Neural crest cell (in vitro differentiated cells): ENCODE results near the gene PTCHD4. TPM values are rescaled to one million over a fixed set of nuclear protein-coding genes. Genes with fewer than 3 reads are reported as not detected.
A peak's percentile ranks its signal among the peaks of the same experiment; 100 is the strongest.
"Not testable (repeated sequence)": the region's sequence is repeated elsewhere in the genome, so short reads cannot be mapped to it uniquely, and the experiment has no call there.

Experiments used
- DNase-seq: peaks from one replicate; pipeline ENCODE4 v3.0.0; 2021; ENCODE audit warnings: low read depth, mixed read lengths, low spot score
- H3K27ac Mint-ChIP-seq: one replicate; pipeline ENCODE4 v1.8.0; 2021; ENCODE audit warnings: mild to moderate bottlenecking, mixed read lengths; ENCODE audit not compliant: unreplicated experiment
- H3K27me3 Mint-ChIP-seq: 2 replicates; pipeline ENCODE4 v1.8.0; 2021; ENCODE audit warnings: low read depth, mild to moderate bottlenecking, mixed read lengths
- H3K36me3 Mint-ChIP-seq: 2 replicates; pipeline ENCODE4 v1.8.0; 2021; ENCODE audit warnings: low read depth, mild to moderate bottlenecking, mixed read lengths
- H3K4me1 Mint-ChIP-seq: 2 replicates; pipeline ENCODE4 v1.8.0; 2021; ENCODE audit warnings: mixed read lengths
- H3K4me3 Mint-ChIP-seq: one replicate; pipeline ENCODE4 v1.8.0; 2021; ENCODE audit warnings: mild to moderate bottlenecking, mixed read lengths
- H3K9me3 Mint-ChIP-seq: 2 replicates; pipeline ENCODE4 v1.8.0; 2021; ENCODE audit warnings: mixed read lengths
- CTCF ChIP-seq: fragments of 200-600 bp; sonication (generic); conservative IDR thresholded peaks from 2 replicates; pipeline ENCODE4 v1.5.0; 2021; ENCODE audit warnings: antibody characterized with exemption, mild to moderate bottlenecking
- total RNA-seq: library from RNA; stranded (reverse); gene quantifications from 2 replicates; pipeline ENCODE4 v1.2.1, GENCODE V29; 2021

PTCHD4 gene
- total RNA-seq, 1 donor from 2014 or later, result 1.4 TPM

- Mint-ChIP-seq H3K36me3 (no peaks in the 10 kb centered on the region), H3K4me1 (peaks cover 6% of the 10 kb centered on the region)
These were observed 6.0 kb upstream of the PTCHD4 start for GRCh38 chr6:48116699-48117645.

GRCh38 chr6:48113130-48113529 is 2.1 kb upstream of the PTCHD4 start:
- Mint-ChIP-seq H3K27ac (no peak overlapping the region), H3K4me3 (no peak overlapping the region), H3K27me3 (no peaks in the 10 kb centered on the region), H3K4me1 (peaks cover 13% of the 10 kb centered on the region), H3K36me3 (no peaks in the 10 kb centered on the region), H3K9me3 (no peaks in the 10 kb centered on the region)
- no peak for DNase-seq
- no peak for TF ChIP-seq CTCF

More at GRCh38 chr6:48116699-48117645, 6.0 kb upstream of the PTCHD4 start:
- H3K4me3 Mint-ChIP-seq, result no peak overlapping the region
- no peak overlapping the region for H3K27ac Mint-ChIP-seq
- DNase-seq, result no peak
- H3K9me3 Mint-ChIP-seq, result no peaks in the 10 kb centered on the region
- TF ChIP-seq CTCF, result no peak
- no peaks in the 10 kb centered on the region for H3K27me3 Mint-ChIP-seq

GRCh38 chr6:48111575-48111974 is 578 bp upstream of the PTCHD4 start:
- peaks cover 8% of the 10 kb centered on the region for H3K4me1 Mint-ChIP-seq
- no peaks in the 10 kb centered on the region for H3K27me3 Mint-ChIP-seq
- no peaks in the 10 kb centered on the region for H3K36me3 Mint-ChIP-seq
- no peak overlapping the region for H3K27ac Mint-ChIP-seq
- no peak for TF ChIP-seq CTCF
- no peak overlapping the region for H3K4me3 Mint-ChIP-seq
- DNase-seq, result no peak
- H3K9me3 Mint-ChIP-seq, result no peaks in the 10 kb centered on the region

GRCh38 chr6:48110436-48111142 is 408 bp downstream of the PTCHD4 start:
- TF ChIP-seq CTCF, result no peak
- no peaks in the 10 kb centered on the region for H3K27me3 Mint-ChIP-seq
- no peaks in the 10 kb centered on the region for H3K9me3 Mint-ChIP-seq
- peak overlapping the region; percentile 60 for H3K4me3 Mint-ChIP-seq
- peaks cover 8% of the 10 kb centered on the region for H3K4me1 Mint-ChIP-seq
- H3K36me3 Mint-ChIP-seq, result no peaks in the 10 kb centered on the region
- no peak for DNase-seq
- peak overlapping the region; percentile 69 for H3K27ac Mint-ChIP-seq

GRCh38 chr6:48109944-48110343 is 1.1 kb downstream of the PTCHD4 start:
- peak overlapping the region; percentile 45 for H3K4me3 Mint-ChIP-seq
- no peaks in the 10 kb centered on the region for H3K27me3 Mint-ChIP-seq
- TF ChIP-seq CTCF, result no peak
- no peaks in the 10 kb centered on the region for H3K9me3 Mint-ChIP-seq
- H3K4me1 Mint-ChIP-seq, result peaks cover 8% of the 10 kb centered on the region
- no peak overlapping the region for H3K27ac Mint-ChIP-seq
- no peak for DNase-seq
- H3K36me3 Mint-ChIP-seq, result no peaks in the 10 kb centered on the region

- not testable (repeated sequence) for H3K27ac Mint-ChIP-seq, H3K9me3 Mint-ChIP-seq, H3K4me1 Mint-ChIP-seq, H3K4me3 Mint-ChIP-seq, H3K36me3 Mint-ChIP-seq, DNase-seq, H3K27me3 Mint-ChIP-seq
These were observed 8.4 kb downstream of the PTCHD4 start for GRCh38 chr6:48102476-48103195.
